ENCODE results near the gene RYR1. TPM values are rescaled to one million over a fixed set of nuclear protein-coding genes. Genes with fewer than 3 reads are reported as not detected.

RYR1 gene
- polyA plus RNA-seq, 3 donors: 0.76 to 2.1 (median 2.1) TPM

GRCh38 chr19:38543807-38544568, 110.5 kb downstream of the RYR1 start:
- DNase-seq: peak; percentile 64 to 76 (median 72)
- Histone ChIP-seq H3K4me2 (replicated peaks; ENCODE audit: extremely low read depth, low read length, poor library complexity, severe bottlenecking) (peak overlapping the region; percentile 69), H4K20me1 (ENCODE audit: insufficient read depth, low read length) (no peaks in the 10 kb centered on the region), H3K36me3 (replicated peaks in 1 of 2; ENCODE audit: control insufficient read depth in 1 of 2, insufficient read depth in 2 of 2, low read length in 2 of 2) (no peaks in the 10 kb centered on the region), H2AFZ (ENCODE audit: insufficient read depth, low read depth, low read length, poor library complexity, severe bottlenecking) (peak overlapping the region; percentile 75), H3K27me3 (ENCODE audit: control insufficient read depth in 2 of 2, insufficient read depth in 2 of 2, low read length in 2 of 2) (no peaks in the 10 kb centered on the region), H3K9ac (ENCODE audit: insufficient read depth, low read length, poor library complexity, severe bottlenecking) (no peak overlapping the region), H3K9me3 (replicated peaks in 1 of 2; ENCODE audit: control insufficient read depth in 1 of 2, insufficient read depth in 1 of 2, low read length in 2 of 2) (no peaks in the 10 kb centered on the region), H3K27ac (ENCODE audit: low read depth in 1 of 2, low read length in 2 of 2) (peak overlapping the region in 1 of 2 donors; percentile 62), H3K4me1 (ENCODE audit: control insufficient read depth in 1 of 2, insufficient read depth in 2 of 2, low read length in 2 of 2) (peaks cover 30 to 41% of the 10 kb centered on the region in 2 donors), H3K4me3 (replicated peaks in 1 of 3; ENCODE audit: low read depth in 2 of 3, low read length in 3 of 3) (peak overlapping the region; percentile 8 to 66 (median 18)), H3K79me2 (ENCODE audit: insufficient read depth, low read length) (no peaks in the 10 kb centered on the region)
- Mint-ChIP-seq H3K4me3 (peak overlapping the region; percentile 42 to 80), H3K27ac (peak overlapping the region in 6 of 7 donors; percentile 46 to 90 (median 74)), H3K27me3 (ENCODE audit: low read depth in 3 of 3) (peaks cover 0 to 10% (median 8%) of the 10 kb centered on the region in 3 donors), H3K9me3 (no peaks in the 10 kb centered on the region), H3K4me1 (peaks cover 25% of the 10 kb centered on the region), H3K36me3 (no peaks in the 10 kb centered on the region)
- WGBS (ENCODE audit: insufficient coverage): 64% methylated on average over 13 of the region's 21 CpGs
- intact Hi-C loops (cut with micrococcal nuclease): loop anchor here in 1 of 2 donors (10.0 kb wide), 1 partner anchor 91 kb away; no protein-coding TSS in a partner anchor
- no peak for TF ChIP-seq CTCF (IDR thresholded peaks at IDR 0.05)

GRCh38 chr19:38544569-38545315, 111.3 kb downstream of the RYR1 start:
- Mint-ChIP-seq H3K36me3 (no peaks in the 10 kb centered on the region), H3K27ac (peak overlapping the region in 6 of 7 donors; percentile 3 to 90 (median 57)), H3K4me3 (peak overlapping the region in 1 of 2 donors; percentile 61), H3K9me3 (no peaks in the 10 kb centered on the region), H3K4me1 (peaks cover 25% of the 10 kb centered on the region), H3K27me3 (ENCODE audit: low read depth in 3 of 3) (peaks cover under 1 to 10% (median 9%) of the 10 kb centered on the region in 3 donors)
- TF ChIP-seq CTCF (IDR thresholded peaks at IDR 0.05): peak; percentile 69
- 0% methylated on average over 1 of the region's 6 CpGs for WGBS (ENCODE audit: insufficient coverage)
- H3K27ac ChIP-seq (ENCODE audit: low read depth in 1 of 2, low read length in 2 of 2): peak overlapping the region in 1 of 2 donors; percentile 62
- peak overlapping the region; percentile 75 for H2AFZ ChIP-seq (ENCODE audit: insufficient read depth, low read depth, low read length, poor library complexity, severe bottlenecking)
- no peaks in the 10 kb centered on the region for H3K9me3 ChIP-seq (replicated peaks in 1 of 2; ENCODE audit: control insufficient read depth in 1 of 2, insufficient read depth in 1 of 2, low read length in 2 of 2)
- no peaks in the 10 kb centered on the region for H3K27me3 ChIP-seq (ENCODE audit: control insufficient read depth in 2 of 2, insufficient read depth in 2 of 2, low read length in 2 of 2)
- no peaks in the 10 kb centered on the region for H3K36me3 ChIP-seq (replicated peaks in 1 of 2; ENCODE audit: control insufficient read depth in 1 of 2, insufficient read depth in 2 of 2, low read length in 2 of 2)
- H3K4me3 ChIP-seq (replicated peaks in 1 of 3; ENCODE audit: low read depth in 2 of 3, low read length in 3 of 3): peak overlapping the region in 2 of 3 experiments; percentile 18 to 66
- H3K9ac ChIP-seq (ENCODE audit: insufficient read depth, low read length, poor library complexity, severe bottlenecking): no peak overlapping the region
- peak in 1 of 3 donors; percentile 78 for DNase-seq
- intact Hi-C loops (cut with micrococcal nuclease): loop anchor here (5.0 to 10.0 kb wide), 2 partner anchors 88 to 90 kb away; no protein-coding TSS in a partner anchor
- peaks cover 30 to 40% of the 10 kb centered on the region in 2 donors for H3K4me1 ChIP-seq (ENCODE audit: control insufficient read depth in 1 of 2, insufficient read depth in 2 of 2, low read length in 2 of 2)
- no peaks in the 10 kb centered on the region for H3K79me2 ChIP-seq (ENCODE audit: insufficient read depth, low read length)
- no peaks in the 10 kb centered on the region for H4K20me1 ChIP-seq (ENCODE audit: insufficient read depth, low read length)
- H3K4me2 ChIP-seq (replicated peaks; ENCODE audit: extremely low read depth, low read length, poor library complexity, severe bottlenecking): peak overlapping the region; percentile 69
